Gastrocnemius medialis (tissue), 4 donors: ENCODE results near the gene GRID1. TPM values are rescaled to one million over a fixed set of nuclear protein-coding genes. Genes with fewer than 3 reads are reported as not detected.

Source experiments
- ATAC-seq, 2 donors: fragments of 150-250 bp; one replicate each; pipeline ENCODE4 v1.9.1; 2016
- DNase-seq, 2 donors: peaks; one replicate each; pipeline ENCODE4 v3.0.0-alpha.2; 2019
- H3K27ac ChIP-seq, 4 donors: fragments of 200-600 bp; sonication (generic); 1 replicate in 1 of 4; 2 replicates in 3 of 4; pipeline ENCODE4 v1.5.1; 2016 to 2018; ENCODE audit warnings: mild to moderate bottlenecking in 2 of 4, moderate library complexity in 1 of 4
- H3K27me3 ChIP-seq, 3 donors: fragments of 200-600 bp; sonication (generic) in 2 of 3; 1 replicate in 1 of 3; 2 replicates in 2 of 3; pipeline versions ENCODE4 v1.5.1 to v1.6.0; 2016 to 2019; ENCODE audit warnings: mild to moderate bottlenecking in 1 of 3, moderate library complexity in 1 of 3
- H3K36me3 ChIP-seq, 2 donors: fragments of 200-600 bp; sonication (generic) in 1 of 2; one replicate each; pipeline ENCODE4 v1.5.1; 2017 to 2018
- H3K4me1 ChIP-seq, 2 donors: fragments of 200-600 bp; sonication (generic) in 1 of 2; one replicate each; pipeline ENCODE4 v1.5.1; 2016 to 2017; ENCODE audit warnings: mild to moderate bottlenecking in 2 of 2
- H3K4me3 ChIP-seq, 4 donors: fragments of 200-600 bp; sonication (generic) in 3 of 4; 1 replicate in 1 of 4; 2 replicates in 3 of 4; pipeline ENCODE4 v1.5.1; 2016 to 2019; ENCODE audit warnings: mild to moderate bottlenecking in 2 of 4
- H3K9me3 ChIP-seq, 3 donors: fragments of 200-600 bp; sonication (generic) in 2 of 3; 1 replicate in 1 of 3; 2 replicates in 2 of 3; pipeline ENCODE4 v1.5.1; 2016 to 2019
- CTCF ChIP-seq, 5 experiments: fragments of 450-650 bp in 3 of 5; fragments of 200-600 bp in 2 of 5; sonication (generic) in 2 of 5; IDR thresholded peaks in 4 of 5; conservative IDR thresholded peaks in 1 of 5; 1 replicate in 4 of 5; 2 replicates in 1 of 5; pipeline ENCODE4 v1.5.1; 2016 to 2019; ENCODE audit warnings: antibody characterized with exemption in 5 of 5, mild to moderate bottlenecking in 3 of 5, moderate library complexity in 3 of 5
- POLR2A ChIP-seq, 2 donors: fragments of 450-650 bp; IDR thresholded peaks; one replicate each; pipeline ENCODE4 v1.6.1; 2017; ENCODE audit warnings: antibody characterized with exemption in 2 of 2, mild to moderate bottlenecking in 2 of 2, moderate library complexity in 2 of 2
- in situ Hi-C, 4 donors: fragments of 200-750 bp; cut with MboI; loops; one replicate each; pipeline versions ENCODE4 v1.15.0 to v1.8.0; 2017; ENCODE audit warnings: low sequenced_read_pairs in 4 of 4
- intact Hi-C: fragments of 100-400 bp; cut with DNase I; formaldehyde crosslinking; loops from one replicate; pipeline ENCODE4 v1.15.1; 2023; ENCODE audit warnings: low total_unique reads
- total RNA-seq, 4 donors: library from RNA; depleted of rRNA; stranded (reverse); fragments of >200 nt; gene quantifications; one replicate each; pipeline versions ENCODE4 v1.1.0 to v1.2.3, GENCODE V29; 2016

The GRID1 gene
- total RNA-seq, 4 donors from 2014 or later: 0.17 to 1.4 (median 0.79) TPM

- DNase-seq: no peak
- Histone ChIP-seq H3K27ac (no peak overlapping the region), H3K4me1 (no peaks in the 10 kb centered on the region), H3K4me3 (no peak overlapping the region), H3K27me3 (no peaks in the 10 kb centered on the region), H3K36me3 (no peaks in the 10 kb centered on the region), H3K9me3 (no peaks in the 10 kb centered on the region)
- intact Hi-C loops (no loop called here), in situ Hi-C loops (no loop called here)
- ATAC-seq: no peak
- TF ChIP-seq POLR2A (IDR thresholded peaks at IDR 0.05) (no peak), CTCF (IDR thresholded peaks at IDR 0.05 in 4 of 5, conservative IDR thresholded peaks at IDR 0.05 in 1 of 5) (no peak)
These were observed 585.2 kb downstream of the GRID1 start for GRCh38 chr10:85781404-85781803.

GRCh38 chr10:85778074-85778473, 588.5 kb downstream of the GRID1 start:
- Histone ChIP-seq H3K27me3 (no peaks in the 10 kb centered on the region), H3K4me1 (no peaks in the 10 kb centered on the region), H3K36me3 (no peaks in the 10 kb centered on the region), H3K9me3 (no peaks in the 10 kb centered on the region), H3K4me3 (no peak overlapping the region), H3K27ac (no peak overlapping the region)
- TF ChIP-seq POLR2A (IDR thresholded peaks at IDR 0.05): no peak
- no peak for TF ChIP-seq CTCF (IDR thresholded peaks at IDR 0.05 in 4 of 5, conservative IDR thresholded peaks at IDR 0.05 in 1 of 5)
- ATAC-seq (no peak), DNase-seq (no peak)
- intact Hi-C loops (no loop called here), in situ Hi-C loops (no loop called here)

GRCh38 chr10:85767891-85768290, 598.7 kb downstream of the GRID1 start:
- Histone ChIP-seq H3K4me1 (no peaks in the 10 kb centered on the region), H3K9me3 (no peaks in the 10 kb centered on the region), H3K36me3 (no peaks in the 10 kb centered on the region), H3K27ac (no peak overlapping the region), H3K27me3 (no peaks in the 10 kb centered on the region), H3K4me3 (no peak overlapping the region)
- no peak for TF ChIP-seq CTCF (IDR thresholded peaks at IDR 0.05 in 4 of 5, conservative IDR thresholded peaks at IDR 0.05 in 1 of 5)
- no peak for TF ChIP-seq POLR2A (IDR thresholded peaks at IDR 0.05)
- no peak for DNase-seq
- intact Hi-C loops: no loop called here
- no peak for ATAC-seq
- in situ Hi-C loops: no loop called here

- intact Hi-C loops (no loop called here), in situ Hi-C loops (no loop called here)
- ATAC-seq (no peak), DNase-seq (no peak)
- Histone ChIP-seq H3K4me3 (no peak overlapping the region), H3K4me1 (no peaks in the 10 kb centered on the region), H3K27me3 (peaks cover 0 to 5% (median 0%) of the 10 kb centered on the region in 3 donors), H3K36me3 (no peaks in the 10 kb centered on the region), H3K27ac (no peak overlapping the region), H3K9me3 (no peaks in the 10 kb centered on the region)
- no peak for TF ChIP-seq POLR2A (IDR thresholded peaks at IDR 0.05)
- TF ChIP-seq CTCF (IDR thresholded peaks at IDR 0.05 in 4 of 5, conservative IDR thresholded peaks at IDR 0.05 in 1 of 5): no peak
These were observed 602.5 kb downstream of the GRID1 start for GRCh38 chr10:85764108-85764507.

GRCh38 chr10:85761906-85762445, 604.6 kb downstream of the GRID1 start:
- TF ChIP-seq POLR2A (IDR thresholded peaks at IDR 0.05) (no peak), CTCF (IDR thresholded peaks at IDR 0.05 in 4 of 5, conservative IDR thresholded peaks at IDR 0.05 in 1 of 5) (no peak)
- Histone ChIP-seq H3K27me3 (peaks cover 0 to 5% (median 0%) of the 10 kb centered on the region in 3 donors), H3K36me3 (no peaks in the 10 kb centered on the region), H3K9me3 (no peaks in the 10 kb centered on the region), H3K4me1 (no peaks in the 10 kb centered on the region), H3K27ac (no peak overlapping the region), H3K4me3 (no peak overlapping the region)
- no peak for ATAC-seq
- no peak for DNase-seq
- intact Hi-C loops: no loop called here
- in situ Hi-C loops: no loop called here
